ENCODE measurements around the gene NPAT. TPM values are rescaled to one million over a fixed set of nuclear protein-coding genes. Genes with fewer than 3 reads are reported as not detected.
A peak's percentile ranks its signal among the peaks of the same experiment; 100 is the strongest.

Gene NPAT
- total and polyA plus RNA-seq, 9 of the 15 experiments (the other 6 are each of a cell fraction or from before 2014, with no cell fraction given) = 8.8 to 30.0 (median 22.1) TPM

DNA sequence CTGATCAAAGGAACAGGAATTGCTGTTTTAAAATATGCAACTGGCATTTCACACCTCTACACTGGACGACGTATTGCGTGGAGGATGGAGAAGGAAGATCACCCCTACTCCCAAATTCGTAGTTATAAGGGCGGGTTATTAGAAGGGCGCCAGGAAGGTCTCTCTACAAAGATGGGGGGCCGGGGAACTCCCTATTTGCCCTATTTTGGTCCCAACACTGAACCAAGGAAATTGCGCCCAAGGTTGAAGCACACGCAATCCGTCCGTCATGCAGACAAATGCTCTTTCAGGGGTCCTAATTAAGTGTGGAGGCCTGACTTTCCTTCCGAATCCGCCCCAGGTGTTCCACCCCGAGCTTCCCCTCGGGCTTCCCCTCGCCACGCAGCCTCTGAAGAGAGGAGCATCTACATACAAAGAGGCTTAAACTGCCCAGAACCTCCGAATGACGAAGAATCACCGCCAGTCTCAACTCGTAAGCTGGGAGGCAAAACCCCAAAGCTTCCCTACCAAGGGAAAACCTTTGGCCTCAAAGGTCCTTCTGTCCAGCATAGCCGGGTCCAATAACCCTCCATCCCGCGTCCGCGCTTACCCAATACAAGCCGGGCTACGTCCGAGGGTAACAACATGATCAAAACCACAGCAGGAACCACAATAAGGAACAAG, 396 bp downstream of the NPAT start:
- Histone ChIP-seq H3K36me3 (ENCODE audit: control insufficient read depth, insufficient read depth, low read length) (peaks cover 33% of the 10 kb centered on the region), H2AFZ (ENCODE audit: low read depth, low read length) (peak overlapping the region; percentile 70), H3K4me3 (peak overlapping the region; percentile 80), H3K4me2 (ENCODE audit: insufficient read depth, low read length) (peak overlapping the region; percentile 96), H3K9me3 (replicated peaks; ENCODE audit: control insufficient read depth, insufficient read depth, low read depth, low read length) (no peaks in the 10 kb centered on the region), H4K20me1 (replicated peaks; ENCODE audit: control insufficient read depth, insufficient read depth, low read length) (peaks cover 27% of the 10 kb centered on the region), H3K27me3 (ENCODE audit: control insufficient read depth in 2 of 2, insufficient read depth in 2 of 2, low read length in 2 of 2) (no peaks in the 10 kb centered on the region), H3K9ac (ENCODE audit: insufficient read depth in 1 of 2, low read depth in 2 of 2, low read length in 2 of 2) (peak overlapping the region; percentile 94 to 98), H3K9me1 (ENCODE audit: control insufficient read depth, insufficient read depth, low read length) (no peaks in the 10 kb centered on the region), H3K4me1 (replicated peaks in 1 of 2; ENCODE audit: control insufficient read depth in 2 of 2, insufficient read depth in 2 of 2, low read length in 2 of 2) (peaks cover 15 to 49% of the 10 kb centered on the region in 2 experiments), H3K79me2 (ENCODE audit: control insufficient read depth, insufficient read depth, low read length) (peaks cover 88% of the 10 kb centered on the region), H3K27ac (ENCODE audit: extremely low read depth, low read depth, low read length) (peak overlapping the region; percentile 97)
- DNase-seq (ENCODE audit: extremely low read depth in 1 of 4, low spot score in 3 of 4) (peak in 1 of 4 experiments; percentile 13), FAIRE-seq (no peak), ATAC-seq (no peak)
- ChIA-PET POLR2A (interaction anchor here (0.6 to 1.8 kb wide), 5 partner anchors 14 to 213 kb away, joined by 3 to 9 read pairs (median 6); partner anchors contain the start of gene CUL5), CTCF (ENCODE audit: low intra/inter-chr PET ratio) (interaction anchor here (0.7 to 1.0 kb wide), 2 partner anchors 104 to 433 kb away, joined by 3 to 4 read pairs; no protein-coding TSS in a partner anchor)
- 1% methylated on average over 29 of the region's 29 CpGs for WGBS (ENCODE audit: insufficient coverage, low coverage, missing lambda C conversion rate)
- intact Hi-C loops (cut with micrococcal nuclease) (loop anchor here (2.0 to 10.0 kb wide), 8 partner anchors 21 to 371 kb away; partner anchors contain the start of genes ACAT1, C11orf65, CUL5 and EXPH5), in situ Hi-C loops (cut with MboI) (no loop called here)
- TSS peak; percentile 73 for BruUV-seq (replicated peaks)
- TF ChIP-seq LARP7 (IDR thresholded peaks at IDR 0.05) = peak; percentile 57; the same call in 1 of the 2 replicates
- TF ChIP-seq CREB1 (IDR thresholded peaks at IDR 0.05) = no peak
- no peak for TF ChIP-seq CREB1 (CRISPR knock-in tag; IDR thresholded peaks at IDR 0.05)
- TF ChIP-seq, protein P1, sequence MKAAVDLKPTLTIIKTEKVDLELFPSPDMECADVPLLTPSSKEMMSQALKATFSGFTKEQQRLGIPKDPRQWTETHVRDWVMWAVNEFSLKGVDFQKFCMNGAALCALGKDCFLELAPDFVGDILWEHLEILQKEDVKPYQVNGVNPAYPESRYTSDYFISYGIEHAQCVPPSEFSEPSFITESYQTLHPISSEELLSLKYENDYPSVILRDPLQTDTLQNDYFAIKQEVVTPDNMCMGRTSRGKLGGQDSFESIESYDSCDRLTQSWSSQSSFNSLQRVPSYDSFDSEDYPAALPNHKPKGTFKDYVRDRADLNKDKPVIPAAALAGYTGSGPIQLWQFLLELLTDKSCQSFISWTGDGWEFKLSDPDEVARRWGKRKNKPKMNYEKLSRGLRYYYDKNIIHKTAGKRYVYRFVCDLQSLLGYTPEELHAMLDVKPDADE (conservative IDR thresholded peaks at IDR 0.05; ENCODE audit: control insufficient read depth, low read depth, low read length) = no peak
- TF ChIP-seq DNMT1 (IDR thresholded peaks at IDR 0.05) = no peak
- TF ChIP-seq, protein P2, sequence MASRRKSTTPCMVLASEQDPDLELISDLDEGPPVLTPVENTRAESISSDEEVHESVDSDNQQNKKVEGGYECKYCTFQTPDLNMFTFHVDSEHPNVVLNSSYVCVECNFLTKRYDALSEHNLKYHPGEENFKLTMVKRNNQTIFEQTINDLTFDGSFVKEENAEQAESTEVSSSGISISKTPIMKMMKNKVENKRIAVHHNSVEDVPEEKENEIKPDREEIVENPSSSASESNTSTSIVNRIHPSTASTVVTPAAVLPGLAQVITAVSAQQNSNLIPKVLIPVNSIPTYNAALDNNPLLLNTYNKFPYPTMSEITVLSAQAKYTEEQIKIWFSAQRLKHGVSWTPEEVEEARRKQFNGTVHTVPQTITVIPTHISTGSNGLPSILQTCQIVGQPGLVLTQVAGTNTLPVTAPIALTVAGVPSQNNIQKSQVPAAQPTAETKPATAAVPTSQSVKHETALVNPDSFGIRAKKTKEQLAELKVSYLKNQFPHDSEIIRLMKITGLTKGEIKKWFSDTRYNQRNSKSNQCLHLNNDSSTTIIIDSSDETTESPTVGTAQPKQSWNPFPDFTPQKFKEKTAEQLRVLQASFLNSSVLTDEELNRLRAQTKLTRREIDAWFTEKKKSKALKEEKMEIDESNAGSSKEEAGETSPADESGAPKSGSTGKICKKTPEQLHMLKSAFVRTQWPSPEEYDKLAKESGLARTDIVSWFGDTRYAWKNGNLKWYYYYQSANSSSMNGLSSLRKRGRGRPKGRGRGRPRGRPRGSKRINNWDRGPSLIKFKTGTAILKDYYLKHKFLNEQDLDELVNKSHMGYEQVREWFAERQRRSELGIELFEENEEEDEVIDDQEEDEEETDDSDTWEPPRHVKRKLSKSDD (conservative IDR thresholded peaks at IDR 0.05; ENCODE audit: low read length) = no peak
- TF ChIP-seq MEIS2 (IDR thresholded peaks at IDR 0.05; ENCODE audit: partially characterized antibody) = no peak
- TF ChIP-seq, protein P3, sequence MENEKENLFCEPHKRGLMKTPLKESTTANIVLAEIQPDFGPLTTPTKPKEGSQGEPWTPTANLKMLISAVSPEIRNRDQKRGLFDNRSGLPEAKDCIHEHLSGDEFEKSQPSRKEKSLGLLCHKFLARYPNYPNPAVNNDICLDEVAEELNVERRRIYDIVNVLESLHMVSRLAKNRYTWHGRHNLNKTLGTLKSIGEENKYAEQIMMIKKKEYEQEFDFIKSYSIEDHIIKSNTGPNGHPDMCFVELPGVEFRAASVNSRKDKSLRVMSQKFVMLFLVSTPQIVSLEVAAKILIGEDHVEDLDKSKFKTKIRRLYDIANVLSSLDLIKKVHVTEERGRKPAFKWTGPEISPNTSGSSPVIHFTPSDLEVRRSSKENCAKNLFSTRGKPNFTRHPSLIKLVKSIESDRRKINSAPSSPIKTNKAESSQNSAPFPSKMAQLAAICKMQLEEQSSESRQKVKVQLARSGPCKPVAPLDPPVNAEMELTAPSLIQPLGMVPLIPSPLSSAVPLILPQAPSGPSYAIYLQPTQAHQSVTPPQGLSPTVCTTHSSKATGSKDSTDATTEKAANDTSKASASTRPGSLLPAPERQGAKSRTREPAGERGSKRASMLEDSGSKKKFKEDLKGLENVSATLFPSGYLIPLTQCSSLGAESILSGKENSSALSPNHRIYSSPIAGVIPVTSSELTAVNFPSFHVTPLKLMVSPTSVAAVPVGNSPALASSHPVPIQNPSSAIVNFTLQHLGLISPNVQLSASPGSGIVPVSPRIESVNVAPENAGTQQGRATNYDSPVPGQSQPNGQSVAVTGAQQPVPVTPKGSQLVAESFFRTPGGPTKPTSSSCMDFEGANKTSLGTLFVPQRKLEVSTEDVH (IDR thresholded peaks at IDR 0.05; ENCODE audit: low read depth, partially characterized antibody) = no peak
- TF ChIP-seq GTF2A2 (tag; IDR thresholded peaks at IDR 0.05) = no peak
- no peak for TF ChIP-seq KLF6 (CRISPR knock-in tag; IDR thresholded peaks at IDR 0.05; ENCODE audit: borderline replicate concordance)
- TF ChIP-seq, protein P4, sequence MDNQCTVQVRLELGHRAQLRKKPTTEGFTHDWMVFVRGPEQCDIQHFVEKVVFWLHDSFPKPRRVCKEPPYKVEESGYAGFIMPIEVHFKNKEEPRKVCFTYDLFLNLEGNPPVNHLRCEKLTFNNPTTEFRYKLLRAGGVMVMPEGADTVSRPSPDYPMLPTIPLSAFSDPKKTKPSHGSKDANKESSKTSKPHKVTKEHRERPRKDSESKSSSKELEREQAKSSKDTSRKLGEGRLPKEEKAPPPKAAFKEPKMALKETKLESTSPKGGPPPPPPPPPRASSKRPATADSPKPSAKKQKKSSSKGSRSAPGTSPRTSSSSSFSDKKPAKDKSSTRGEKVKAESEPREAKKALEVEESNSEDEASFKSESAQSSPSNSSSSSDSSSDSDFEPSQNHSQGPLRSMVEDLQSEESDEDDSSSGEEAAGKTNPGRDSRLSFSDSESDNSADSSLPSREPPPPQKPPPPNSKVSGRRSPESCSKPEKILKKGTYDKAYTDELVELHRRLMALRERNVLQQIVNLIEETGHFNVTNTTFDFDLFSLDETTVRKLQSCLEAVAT (IDR thresholded peaks at IDR 0.05) = peak; percentile 53 to 82; a peak in 2 of 4 replicates
- TF ChIP-seq, protein P5, sequence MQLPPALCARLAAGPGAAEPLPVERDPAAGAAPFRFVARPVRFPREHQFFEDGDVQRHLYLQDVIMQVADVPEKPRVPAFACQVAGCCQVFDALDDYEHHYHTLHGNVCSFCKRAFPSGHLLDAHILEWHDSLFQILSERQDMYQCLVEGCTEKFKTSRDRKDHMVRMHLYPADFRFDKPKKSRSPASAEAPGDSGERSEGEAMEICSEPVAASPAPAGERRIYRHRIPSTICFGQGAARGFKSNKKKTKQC (CRISPR knock-in tag; IDR thresholded peaks at IDR 0.05) = peak; percentile 68; the same call in 1 of the 2 replicates

All from K562 (cell line).